Ishikawa (cell line): ENCODE measurements around the gene CCDC149.

ENCODE experiments used
- CREB1 ChIP-seq: IDR thresholded peaks from 2 replicates; pipeline ENCODE4 v1.6.1; 2012; ENCODE audit warnings: low read depth
- EP300 ChIP-seq: IDR thresholded peaks from 2 replicates; pipeline ENCODE4 v1.6.1; 2012; ENCODE audit warnings: borderline replicate concordance
- MAX ChIP-seq: IDR thresholded peaks from 2 replicates; pipeline ENCODE4 v1.6.1; 2012
- REST ChIP-seq: IDR thresholded peaks from 2 replicates; pipeline ENCODE4 v1.6.1; 2012; ENCODE audit warnings: low read depth, mild to moderate bottlenecking
- TAF1 ChIP-seq: IDR thresholded peaks from 2 replicates; pipeline ENCODE4 v1.6.1; 2012; ENCODE audit warnings: low read depth, mild to moderate bottlenecking
- USF1 ChIP-seq: IDR thresholded peaks from 2 replicates; pipeline ENCODE4 v1.6.1; 2012

- TF ChIP-seq TAF1: no peak
- no peak for TF ChIP-seq USF1
- TF ChIP-seq MAX: no peak
- TF ChIP-seq CREB1: no peak
- no peak for TF ChIP-seq REST
- TF ChIP-seq EP300: no peak
Observed at GRCh38 chr4:24932515-24933225, 19.8 kb upstream of the CCDC149 start.
